NK-92 (cell line): ENCODE results near the gene SERPINI1.

Experiments used
- DNase-seq: peaks from one replicate; lab custom pipeline; 2025; ENCODE audit not compliant: unreplicated experiment; lab: John Stamatoyannopoulos, UW

Gene SERPINI1

GRCh38 chr3:167734498-167735232 lies 856 bp upstream of the SERPINI1 start, which contains the start of gene PDCD10:
TSS of gene PDCD10 (minus strand) at chr3:167734892. CDS start at chr3:167720157, 14,735 bp downstream.
- DNase-seq: peak; percentile 91

- no peak for DNase-seq
Measured at GRCh38 chr3:167736264-167736787, 805 bp downstream of the SERPINI1 start.

GRCh38 chr3:167736997-167737396 lies 1.5 kb downstream of the SERPINI1 start:
- DNase-seq: no peak

- DNase-seq: no peak
Measured at GRCh38 chr3:167738037-167738436, 2.5 kb downstream of the SERPINI1 start.

GRCh38 chr3:167739190-167739810 lies 3.8 kb downstream of the SERPINI1 start:
- DNase-seq: no peak

GRCh38 chr3:167740961-167741587 lies 5.6 kb downstream of the SERPINI1 start:
- no peak for DNase-seq

- no peak for DNase-seq
Measured at GRCh38 chr3:167742338-167742737, 6.8 kb downstream of the SERPINI1 start.

GRCh38 chr3:167743799-167744198 lies 8.3 kb downstream of the SERPINI1 start:
- no peak for DNase-seq

GRCh38 chr3:167749209-167749608 lies 13.7 kb downstream of the SERPINI1 start:
- no peak for DNase-seq

- no peak for DNase-seq
Measured at GRCh38 chr3:167749728-167750127, 14.2 kb downstream of the SERPINI1 start.

GRCh38 chr3:167750272-167750971 lies 14.9 kb downstream of the SERPINI1 start:
- DNase-seq: no peak

- no peak for DNase-seq
Measured at GRCh38 chr3:167754049-167754448, 18.5 kb downstream of the SERPINI1 start.

GRCh38 chr3:167761302-167761701 lies 25.8 kb downstream of the SERPINI1 start:
- no peak for DNase-seq

- no peak for DNase-seq
Measured at GRCh38 chr3:167762296-167762695, 26.8 kb downstream of the SERPINI1 start.

- DNase-seq: no peak
Measured at GRCh38 chr3:167772992-167773391, 37.5 kb downstream of the SERPINI1 start.

- DNase-seq: no peak
Measured at GRCh38 chr3:167773584-167773983, 38.1 kb downstream of the SERPINI1 start.

GRCh38 chr3:167776066-167776685 lies 40.7 kb downstream of the SERPINI1 start:
- DNase-seq: no peak

GRCh38 chr3:167777356-167777755 lies 41.8 kb downstream of the SERPINI1 start:
- no peak for DNase-seq

- no peak for DNase-seq
Measured at GRCh38 chr3:167780214-167780883, 44.8 kb downstream of the SERPINI1 start.

GRCh38 chr3:167783781-167784180 lies 48.3 kb downstream of the SERPINI1 start:
- no peak for DNase-seq
